ENCODE results near the gene MCC. TPM values are rescaled to one million over a fixed set of nuclear protein-coding genes. Genes with fewer than 3 reads are reported as not detected.

The MCC gene
- total RNA-seq, 1 donor from 2014 or later: 2.5 TPM

DNA sequence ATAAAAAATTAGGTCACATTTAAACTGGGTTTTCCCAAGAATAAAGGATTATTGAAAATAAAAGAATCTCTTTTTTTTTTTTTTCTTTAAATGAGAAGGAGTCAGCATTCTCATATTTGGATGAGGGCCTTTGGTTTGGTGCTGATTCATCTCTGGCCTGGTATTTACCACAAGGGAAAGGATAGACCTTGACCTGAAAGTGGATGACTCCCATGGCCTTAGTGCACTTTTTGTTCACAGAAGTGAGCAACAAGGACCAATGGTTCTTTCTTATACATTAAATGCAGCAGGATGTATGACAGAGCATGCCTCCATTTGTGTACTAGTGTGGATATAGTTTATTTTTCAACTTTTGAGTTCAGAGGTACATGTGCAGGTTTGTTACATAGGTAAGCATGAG lies 32.2 kb upstream of the MCC start:
- H3K27ac Mint-ChIP-seq: no peak overlapping the region

DNA sequence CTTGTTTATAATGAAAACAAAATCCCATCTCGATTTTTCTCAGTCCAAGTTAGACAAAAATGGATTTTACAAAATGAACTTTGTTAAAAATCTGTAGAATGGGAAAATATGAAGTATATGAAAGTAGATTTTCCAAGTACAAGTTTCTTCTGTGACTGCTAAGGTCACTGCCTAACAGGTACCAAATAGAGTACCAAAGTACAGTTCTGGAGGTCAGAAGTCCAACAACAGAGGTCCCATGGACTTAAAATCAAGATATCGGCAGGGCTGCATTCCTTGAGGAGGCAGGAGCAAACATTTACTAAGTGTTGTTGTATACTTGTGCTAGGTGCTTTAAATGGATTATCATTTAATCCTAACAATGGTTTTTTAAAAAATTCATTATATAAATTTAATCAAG lies 31.2 kb upstream of the MCC start:
- Mint-ChIP-seq H3K4me1 (peaks cover 9% of the 10 kb centered on the region), H3K27ac (no peak overlapping the region), H3K9me3 (no peaks in the 10 kb centered on the region), H3K4me3 (no peak overlapping the region), H3K27me3 (ENCODE audit: insufficient read depth, low read depth) (no peaks in the 10 kb centered on the region), H3K36me3 (peaks cover 20% of the 10 kb centered on the region)
- TF ChIP-seq EZH2phosphoT487 (IDR thresholded peaks at IDR 0.05) (no peak), EZH2 (IDR thresholded peaks at IDR 0.05) (no peak)
- TF ChIP-seq, protein P1, sequence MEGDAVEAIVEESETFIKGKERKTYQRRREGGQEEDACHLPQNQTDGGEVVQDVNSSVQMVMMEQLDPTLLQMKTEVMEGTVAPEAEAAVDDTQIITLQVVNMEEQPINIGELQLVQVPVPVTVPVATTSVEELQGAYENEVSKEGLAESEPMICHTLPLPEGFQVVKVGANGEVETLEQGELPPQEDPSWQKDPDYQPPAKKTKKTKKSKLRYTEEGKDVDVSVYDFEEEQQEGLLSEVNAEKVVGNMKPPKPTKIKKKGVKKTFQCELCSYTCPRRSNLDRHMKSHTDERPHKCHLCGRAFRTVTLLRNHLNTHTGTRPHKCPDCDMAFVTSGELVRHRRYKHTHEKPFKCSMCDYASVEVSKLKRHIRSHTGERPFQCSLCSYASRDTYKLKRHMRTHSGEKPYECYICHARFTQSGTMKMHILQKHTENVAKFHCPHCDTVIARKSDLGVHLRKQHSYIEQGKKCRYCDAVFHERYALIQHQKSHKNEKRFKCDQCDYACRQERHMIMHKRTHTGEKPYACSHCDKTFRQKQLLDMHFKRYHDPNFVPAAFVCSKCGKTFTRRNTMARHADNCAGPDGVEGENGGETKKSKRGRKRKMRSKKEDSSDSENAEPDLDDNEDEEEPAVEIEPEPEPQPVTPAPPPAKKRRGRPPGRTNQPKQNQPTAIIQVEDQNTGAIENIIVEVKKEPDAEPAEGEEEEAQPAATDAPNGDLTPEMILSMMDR (IDR thresholded peaks at IDR 0.05): no peak
- Histone ChIP-seq H3K27ac (no peak overlapping the region), H3K9ac (no peak overlapping the region), H4K20me1 (ENCODE audit: low read depth) (peaks cover 12% of the 10 kb centered on the region), H3K4me3 (no peak overlapping the region), H3K9me3 (ENCODE audit: low read depth) (no peaks in the 10 kb centered on the region), H3K79me2 (ENCODE audit: low read depth) (peaks cover 47% of the 10 kb centered on the region), H3K36me3 (no peaks in the 10 kb centered on the region), H3K27me3 (no peaks in the 10 kb centered on the region), H3K4me2 (no peak overlapping the region), H3F3A (ENCODE audit: low read depth) (no peaks in the 10 kb centered on the region), H2AFZ (replicated peaks) (no peak overlapping the region), H3K4me1 (peaks cover 5% of the 10 kb centered on the region)
- DNase-seq (ENCODE audit: low spot score): no peak

More for the DNA sequence above, 32.2 kb upstream of the MCC start:
- Histone ChIP-seq H3F3A (ENCODE audit: low read depth) (no peaks in the 10 kb centered on the region), H3K27ac (no peak overlapping the region), H4K20me1 (ENCODE audit: low read depth) (peaks cover 12% of the 10 kb centered on the region), H3K4me3 (no peak overlapping the region), H3K4me2 (no peak overlapping the region), H3K36me3 (no peaks in the 10 kb centered on the region), H2AFZ (replicated peaks) (no peak overlapping the region), H3K9me3 (ENCODE audit: low read depth) (no peaks in the 10 kb centered on the region), H3K79me2 (ENCODE audit: low read depth) (peaks cover 38% of the 10 kb centered on the region), H3K9ac (no peak overlapping the region), H3K27me3 (no peaks in the 10 kb centered on the region), H3K4me1 (no peaks in the 10 kb centered on the region)
- Mint-ChIP-seq H3K9me3 (no peaks in the 10 kb centered on the region), H3K27me3 (ENCODE audit: insufficient read depth, low read depth) (no peaks in the 10 kb centered on the region), H3K4me1 (peaks cover 3% of the 10 kb centered on the region), H3K36me3 (peaks cover 19% of the 10 kb centered on the region), H3K4me3 (no peak overlapping the region)
- no peak for DNase-seq (ENCODE audit: low spot score)
- TF ChIP-seq, protein P1 (IDR thresholded peaks at IDR 0.05): no peak
- no peak for TF ChIP-seq EZH2 (IDR thresholded peaks at IDR 0.05)
- TF ChIP-seq EZH2phosphoT487 (IDR thresholded peaks at IDR 0.05): no peak

DNA sequence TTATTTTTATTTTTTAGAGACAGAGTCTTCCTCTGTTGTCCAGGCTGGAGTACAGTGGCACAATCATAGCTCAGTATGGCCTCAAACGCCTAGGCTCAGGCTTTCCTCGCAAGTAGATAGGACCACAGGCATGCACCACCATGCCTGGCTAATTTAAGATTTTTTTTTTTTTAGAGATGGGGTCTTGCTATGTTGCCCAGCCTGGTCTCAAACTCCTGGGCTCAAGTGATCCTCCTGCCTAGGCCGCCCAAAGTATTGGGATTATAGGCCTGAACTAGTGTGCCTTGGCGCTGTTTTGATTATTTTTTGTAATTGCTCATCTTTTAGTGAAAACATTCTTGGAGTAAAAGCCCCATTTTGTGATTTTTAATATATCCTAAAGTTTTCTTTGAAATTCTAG lies 30.6 kb upstream of the MCC start:
- peaks cover 8% of the 10 kb centered on the region for H4K20me1 ChIP-seq (ENCODE audit: low read depth)
- no peak for DNase-seq (ENCODE audit: low spot score)
- peaks cover 9% of the 10 kb centered on the region for H3K4me1 Mint-ChIP-seq
- H3K4me3 Mint-ChIP-seq: no peak overlapping the region
- H3K27ac ChIP-seq: no peak overlapping the region
- no peaks in the 10 kb centered on the region for H3K9me3 ChIP-seq (ENCODE audit: low read depth)
- H3K27me3 ChIP-seq: no peaks in the 10 kb centered on the region
- H3K9me3 Mint-ChIP-seq: no peaks in the 10 kb centered on the region
- H2AFZ ChIP-seq (replicated peaks): no peak overlapping the region
- H3K9ac ChIP-seq: no peak overlapping the region
- H3K79me2 ChIP-seq (ENCODE audit: low read depth): peaks cover 47% of the 10 kb centered on the region
- H3K4me1 ChIP-seq: peaks cover 7% of the 10 kb centered on the region
- H3K27ac Mint-ChIP-seq: no peak overlapping the region
- no peak overlapping the region for H3K4me3 ChIP-seq
- H3K36me3 Mint-ChIP-seq: peaks cover 20% of the 10 kb centered on the region
- H3K36me3 ChIP-seq: no peaks in the 10 kb centered on the region
- no peaks in the 10 kb centered on the region for H3K27me3 Mint-ChIP-seq (ENCODE audit: insufficient read depth, low read depth)
- no peak overlapping the region for H3K4me2 ChIP-seq
- no peaks in the 10 kb centered on the region for H3F3A ChIP-seq (ENCODE audit: low read depth)
- TF ChIP-seq EZH2 (IDR thresholded peaks at IDR 0.05) (no peak), EZH2phosphoT487 (IDR thresholded peaks at IDR 0.05) (no peak)
- TF ChIP-seq, protein P1 (IDR thresholded peaks at IDR 0.05): no peak
